SK-N-SH (cell line): Measurements from ENCODE around the gene CPXM1. TPM values are rescaled to one million over a fixed set of nuclear protein-coding genes. Genes with fewer than 3 reads are reported as not detected.

ENCODE experiments used
- CTCF ChIA-PET: fragments of 300-600, 350-600 bp; formaldehyde crosslinking; extraction: SDS; loops from one replicate; lab custom pipeline; 2021; lab: Yijun Ruan, JAX
- POLR2A ChIA-PET: fragments of 350-600 bp; sonication (Branson Sonifier 250); formaldehyde crosslinking; extraction: SDS; loops from one replicate; lab custom pipeline; 2020; ENCODE audit warnings: antibody characterized with exemption, inconsistent platforms; lab: Yijun Ruan, JAX
- DNase-seq: peaks from one replicate; pipeline ENCODE4 v3.0.0; 2012
- H2AFZ ChIP-seq: fragments of 200-600 bp; sonication (generic); 2 replicates; pipeline ENCODE4 v1.8.1; 2016; ENCODE audit warnings: antibody characterized with exemption, mild to moderate bottlenecking, low read depth
- H3F3A ChIP-seq: fragments of 200-600 bp; sonication (generic); replicated peaks from 2 replicates; pipeline ENCODE3; 2016; ENCODE audit warnings: antibody characterized with exemption, mild to moderate bottlenecking; ENCODE audit not compliant: insufficient read depth
- H3K27ac ChIP-seq, 2 experiments: fragments of 200-500 bp in 1 of 2; fragments of 200-600 bp in 1 of 2; sonication (Bioruptor generic) in 1 of 2; sonication (generic), shearing (Covaris generic) in 1 of 2; 2 replicates each; pipeline versions ENCODE4 v1.5.1 to v1.6.1; 2014 to 2016; ENCODE audit warnings: low read depth in 2 of 2, inconsistent platforms in 1 of 2, low read length in 1 of 2, mild to moderate bottlenecking in 1 of 2, mixed read lengths in 1 of 2
- H3K27me3 ChIP-seq: fragments of 200-600 bp; sonication (generic), shearing (Covaris generic); 2 replicates; pipeline ENCODE4 v1.6.1; 2016; ENCODE audit warnings: mixed run types; ENCODE audit not compliant: insufficient read depth
- H3K36me3 ChIP-seq, 2 experiments: fragments of 200-500 bp in 1 of 2; fragments of 200-600 bp in 1 of 2; sonication (Bioruptor generic) in 1 of 2; sonication (generic) in 1 of 2; replicated peaks in 1 of 2; 2 replicates each; pipeline versions ENCODE3 to v1.5.1; 2014 to 2016; ENCODE audit warnings: low read length in 1 of 2, mild to moderate bottlenecking in 1 of 2; ENCODE audit not compliant: insufficient read depth in 2 of 2, control insufficient read depth in 1 of 2
- H3K4me1 ChIP-seq, 2 experiments: fragments of 200-500 bp in 1 of 2; fragments of 200-600 bp in 1 of 2; sonication (Bioruptor generic) in 1 of 2; sonication (generic), shearing (Covaris generic) in 1 of 2; 2 replicates each; pipeline versions ENCODE4 v1.5.1 to v1.6.1; 2014 to 2016; ENCODE audit warnings: low read depth in 1 of 2, low read length in 1 of 2, mixed run types in 1 of 2; ENCODE audit not compliant: insufficient read depth in 2 of 2, control insufficient read depth in 1 of 2
- H3K4me2 ChIP-seq: fragments of 200-600 bp; sonication (generic), shearing (Covaris generic); 2 replicates; pipeline ENCODE4 v1.6.1; 2017; ENCODE audit warnings: mixed run types
- H3K4me3 ChIP-seq, 2 experiments: fragments of 200-500 bp in 1 of 2; fragments of 200-600 bp in 1 of 2; sonication (Bioruptor generic) in 1 of 2; sonication (generic), shearing (Covaris generic) in 1 of 2; 2 replicates each; pipeline versions ENCODE4 v1.5.1 to v1.8.1; 2014 to 2016; ENCODE audit warnings: low read depth in 2 of 2, inconsistent platforms in 1 of 2, low read length in 1 of 2, mild to moderate bottlenecking in 1 of 2, mixed read lengths in 1 of 2, moderate library complexity in 1 of 2
- H3K79me2 ChIP-seq: fragments of 200-600 bp; sonication (generic); 2 replicates; pipeline ENCODE4 v1.8.1; 2017; ENCODE audit warnings: mild to moderate bottlenecking; ENCODE audit not compliant: insufficient read depth
- H3K9ac ChIP-seq: fragments of 200-600 bp; sonication (generic); 2 replicates; pipeline ENCODE4 v1.6.1; 2017; ENCODE audit warnings: mixed run types
- H3K9me2 ChIP-seq: fragments of 200-600 bp; sonication (generic); 2 replicates; pipeline ENCODE4 v1.6.1; 2017; ENCODE audit warnings: mixed run types
- H3K9me3 ChIP-seq: fragments of 200-600 bp; sonication (generic); 2 replicates; pipeline ENCODE4 v1.6.1; 2017; ENCODE audit warnings: mixed run types, mild to moderate bottlenecking, moderate library complexity
- H4K20me1 ChIP-seq: fragments of 200-600 bp; sonication (generic); 2 replicates; pipeline ENCODE4 v1.6.1; 2017; ENCODE audit warnings: mild to moderate bottlenecking, mixed run types; ENCODE audit not compliant: insufficient read depth
- CHD2 ChIP-seq: fragments of 150-350 bp; IDR thresholded peaks from 2 replicates; pipeline ENCODE4 v1.6.1; 2018; ENCODE audit warnings: low read length; ENCODE audit not compliant: partially characterized antibody
- ELF1 ChIP-seq: IDR thresholded peaks from 2 replicates; pipeline ENCODE4 v1.4.0; 2012
- EZH2phosphoT487 ChIP-seq: fragments of 200-600 bp; sonication (generic); IDR thresholded peaks from 2 replicates; pipeline ENCODE4 v1.6.1; 2017; ENCODE audit warnings: low read depth, mixed run types, mild to moderate bottlenecking, antibody characterized with exemption, moderate library complexity, borderline replicate concordance
- FOXJ3 ChIP-seq: sonication (generic); formaldehyde crosslinking; IDR thresholded peaks from 2 replicates; pipeline ENCODE4 v1.5.1; 2020; ENCODE audit warnings: mild to moderate bottlenecking, missing genetic modification reagents
- GATA2 ChIP-seq: sonication (generic); formaldehyde crosslinking; IDR thresholded peaks from 2 replicates; pipeline ENCODE4 v1.5.0; 2020; ENCODE audit warnings: mild to moderate bottlenecking, missing genetic modification reagents
- IRF3 ChIP-seq: fragments of 150-350 bp; IDR thresholded peaks from 2 replicates; pipeline ENCODE4 v1.6.1; 2016; ENCODE audit warnings: mild to moderate bottlenecking, low read depth, low read length
- RCOR1 ChIP-seq: fragments of 150-350 bp; IDR thresholded peaks from 2 replicates; pipeline ENCODE4 v1.6.1; 2017; ENCODE audit warnings: antibody characterized with exemption, low read length
- REST ChIP-seq: IDR thresholded peaks from 2 replicates; pipeline ENCODE4 v1.6.1; 2012; ENCODE audit warnings: mild to moderate bottlenecking, low read depth, low read length, moderate library complexity
- SMC3 ChIP-seq: IDR thresholded peaks from 2 replicates; pipeline ENCODE4 v1.6.1; 2012; ENCODE audit warnings: low read depth, low read length, improper control_type of control experiment
- TAF1 ChIP-seq: IDR thresholded peaks from 2 replicates; pipeline ENCODE4 v1.6.1; 2012; ENCODE audit warnings: low read depth, mild to moderate bottlenecking, low read length, moderate library complexity, borderline replicate concordance
- TEAD4 ChIP-seq: IDR thresholded peaks from 2 replicates; pipeline ENCODE4 v1.4.0; 2012; ENCODE audit warnings: mild to moderate bottlenecking, borderline replicate concordance; ENCODE audit not compliant: insufficient read depth
- WGBS: methylation state at CpG from one replicate; pipeline ENCODE4 v1.1.6; 2017; ENCODE audit warnings: low lambda C conversion rate; 5-methylcytosine and 5-hydroxymethylcytosine counted together
- polyA plus RNA-seq, 3 experiments: library from polyadenylated mRNA; depleted of rRNA; stranded (reverse); fragments of >200 nt; gene quantifications; 2 replicates each; pipeline ENCODE4 v1.2.3, GENCODE V29; 2012

CPXM1 gene
- polyA plus RNA-seq, 1 of the 3 experiments (the other 2 are of a cell fraction): 99.9 TPM

GRCh38 chr20:2749343-2749950 lies 51.0 kb downstream of the CPXM1 start (continued):
- TF ChIP-seq REST (no peak), CHD2 (no peak), SMC3 (no peak), TAF1 (no peak), GATA2 (no peak)

GRCh38 chr20:2748551-2749342 lies 51.7 kb downstream of the CPXM1 start:
- H3K9ac ChIP-seq: no peak overlapping the region
- CTCF ChIA-PET: no interaction called here

More at GRCh38 chr20:2748551-2749342, 51.7 kb downstream of the CPXM1 start:
- no peak overlapping the region for H3K4me3 ChIP-seq
- H3K36me3 ChIP-seq: no peaks in the 10 kb centered on the region
- no peak for TF ChIP-seq EZH2phosphoT487
- no peak for TF ChIP-seq FOXJ3 (CRISPR knock-in tag)
- TF ChIP-seq ELF1: no peak
- no peak for TF ChIP-seq RCOR1
- no peak for TF ChIP-seq REST
- TF ChIP-seq TEAD4: no peak
- TF ChIP-seq IRF3: no peak
- 92% methylated on average over 4 of the region's 10 CpGs for WGBS
- no peak overlapping the region for H3K27ac ChIP-seq
- H3K4me1 ChIP-seq: no peaks in the 10 kb centered on the region
- no peaks in the 10 kb centered on the region for H3F3A ChIP-seq
- no peak overlapping the region for H2AFZ ChIP-seq
- H3K27me3 ChIP-seq: no peaks in the 10 kb centered on the region
- DNase-seq: no peak
- H3K9me3 ChIP-seq: no peaks in the 10 kb centered on the region
- no peaks in the 10 kb centered on the region for H4K20me1 ChIP-seq
- H3K79me2 ChIP-seq: no peaks in the 10 kb centered on the region
- POLR2A ChIA-PET: no interaction called here
- H3K9me2 ChIP-seq: no peaks in the 10 kb centered on the region
- no peak overlapping the region for H3K4me2 ChIP-seq
